Loucy (cell line): ENCODE measurements around the gene BID.

Experiments used
- H2AFZ ChIP-seq: fragments of 200-600 bp; sonication (generic); 2 replicates; pipeline ENCODE4 v1.6.0; 2016; ENCODE audit warnings: antibody characterized with exemption, mild to moderate bottlenecking, low read length, moderate library complexity
- H3F3A ChIP-seq: fragments of 200-600 bp; 2 replicates; pipeline ENCODE4 v1.6.0; 2016; ENCODE audit warnings: antibody characterized with exemption, low read depth, mild to moderate bottlenecking
- H3K27me3 ChIP-seq: fragments of 200-600 bp; sonication (generic); 2 replicates; pipeline ENCODE4 v1.6.1; 2014; ENCODE audit warnings: low read length, mild to moderate bottlenecking; ENCODE audit not compliant: insufficient read depth, poor library complexity, severe bottlenecking
- H3K36me3 ChIP-seq: fragments of 200-600 bp; sonication (generic); 2 replicates; pipeline ENCODE4 v1.6.1; 2016; ENCODE audit warnings: low read length; ENCODE audit not compliant: insufficient read depth
- H3K4me1 ChIP-seq: fragments of 200-600 bp; sonication (generic); 2 replicates; pipeline ENCODE4 v1.5.1; 2014; ENCODE audit warnings: low read length, mild to moderate bottlenecking; ENCODE audit not compliant: insufficient read depth, poor library complexity, severe bottlenecking
- H3K4me2 ChIP-seq: fragments of 200-600 bp; sonication (generic); 2 replicates; pipeline ENCODE4 v1.6.0; 2014; ENCODE audit warnings: antibody characterized with exemption, low read length, low read depth, mild to moderate bottlenecking; ENCODE audit not compliant: poor library complexity, severe bottlenecking
- H3K4me3 ChIP-seq: fragments of 200-600 bp; sonication (generic); 2 replicates; pipeline ENCODE4 v1.5.1; 2014; ENCODE audit warnings: low read length, mild to moderate bottlenecking, mixed read lengths; ENCODE audit not compliant: poor library complexity, severe bottlenecking
- H3K79me2 ChIP-seq: fragments of 200-600 bp; sonication (generic); 2 replicates; pipeline ENCODE4 v1.6.1; 2014; ENCODE audit warnings: low read length; ENCODE audit not compliant: insufficient read depth
- H3K9ac ChIP-seq: fragments of 200-600 bp; sonication (generic); 2 replicates; pipeline ENCODE4 v1.6.0; 2014; ENCODE audit warnings: mild to moderate bottlenecking, low read depth, low read length, moderate library complexity; ENCODE audit not compliant: poor library complexity, severe bottlenecking
- H3K9me2 ChIP-seq: fragments of 200-600 bp; sonication (generic); replicated peaks from 2 replicates; pipeline ENCODE4 v1.6.1; 2016; ENCODE audit warnings: low read depth, low read length, mixed read lengths
- H3K9me3 ChIP-seq: fragments of 200-600 bp; sonication (generic); 2 replicates; pipeline ENCODE4 v1.6.1; 2014; ENCODE audit warnings: mild to moderate bottlenecking, antibody characterized with exemption, low read length, low read depth; ENCODE audit not compliant: insufficient read depth
- H4K20me1 ChIP-seq: fragments of 200-600 bp; sonication (generic); 2 replicates; pipeline ENCODE4 v1.6.0; 2014; ENCODE audit warnings: antibody characterized with exemption, low read length, mild to moderate bottlenecking; ENCODE audit not compliant: insufficient read depth, poor library complexity, severe bottlenecking
- CTCF ChIP-seq: fragments of 200-600 bp; sonication (generic); conservative IDR thresholded peaks from 2 replicates; pipeline ENCODE4 v1.5.1; 2014; ENCODE audit warnings: mild to moderate bottlenecking, antibody characterized with exemption, low read length
- EZH2phosphoT487 ChIP-seq: fragments of 200-600 bp; IDR thresholded peaks from 2 replicates; pipeline ENCODE4 v1.6.1; 2018; ENCODE audit warnings: antibody characterized with exemption, mild to moderate bottlenecking, moderate library complexity, borderline replicate concordance

Gene BID

GRCh38 chr22:17739196-17739975 lies 34.9 kb downstream of the BID start:
- Histone ChIP-seq H3K4me1 (peaks cover 8% of the 10 kb centered on the region), H3K9ac (no peak overlapping the region), H3K4me2 (no peak overlapping the region), H3K79me2 (peaks cover 8% of the 10 kb centered on the region; the same call in 1 of the 2 replicates), H3K4me3 (no peak overlapping the region), H3K9me3 (no peaks in the 10 kb centered on the region), H4K20me1 (peaks cover 6% of the 10 kb centered on the region), H3K9me2 (no peaks in the 10 kb centered on the region), H3K27me3 (no peaks in the 10 kb centered on the region), H3F3A (no peaks in the 10 kb centered on the region), H2AFZ (no peak overlapping the region), H3K36me3 (peaks cover 77% of the 10 kb centered on the region; the same call in 1 of the 2 replicates)
- no peak for TF ChIP-seq EZH2phosphoT487

DNA sequence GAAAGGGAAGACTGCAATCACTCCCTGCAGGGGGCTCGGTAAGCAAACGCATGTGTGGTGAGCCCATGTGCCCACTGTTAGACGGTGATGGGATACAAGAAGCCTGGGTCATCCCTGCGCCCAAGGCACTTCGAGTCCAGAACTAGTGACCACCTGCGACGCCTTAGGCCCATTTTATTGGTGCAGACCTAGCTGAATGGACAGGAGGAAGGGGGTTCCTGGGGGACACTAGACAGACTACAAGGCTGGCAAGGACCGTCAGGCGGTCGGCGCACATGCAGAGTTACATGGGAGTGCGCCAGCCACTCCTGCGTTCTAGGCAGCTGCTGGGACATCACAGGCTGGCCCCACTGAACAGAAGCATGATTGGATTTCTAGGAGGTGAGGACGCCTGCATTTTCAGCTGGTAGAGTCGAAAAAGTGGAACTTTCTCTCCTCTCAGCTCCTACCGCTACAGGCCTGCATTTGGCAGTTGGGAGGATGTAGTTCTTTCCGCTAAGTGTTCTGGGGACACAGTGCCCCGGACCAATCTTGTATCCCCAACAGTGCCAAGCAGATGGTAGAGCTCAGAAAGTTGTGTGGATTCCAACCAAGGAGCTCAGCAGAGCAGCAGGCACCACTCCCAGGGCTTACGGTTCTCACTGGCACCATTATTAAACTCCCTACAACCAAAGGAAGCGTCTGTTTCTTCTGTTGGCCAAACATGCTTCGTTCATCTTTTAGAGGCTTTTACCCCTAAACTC lies 35.7 kb downstream of the BID start:
- H4K20me1 ChIP-seq: peaks cover 5% of the 10 kb centered on the region
- H3K9me2 ChIP-seq: no peaks in the 10 kb centered on the region
- H3K36me3 ChIP-seq: peaks cover 72% of the 10 kb centered on the region; the same call in 1 of the 2 replicates

GRCh38 chr22:17734187-17734586 lies 40.1 kb downstream of the BID start:
- no peak for TF ChIP-seq CTCF
- Histone ChIP-seq H3K4me1 (peaks cover 27% of the 10 kb centered on the region), H3K9me2 (no peaks in the 10 kb centered on the region), H3K27me3 (no peaks in the 10 kb centered on the region), H3K9me3 (no peaks in the 10 kb centered on the region), H3K4me3 (peak overlapping the region; percentile 27), H3F3A (peaks cover 7% of the 10 kb centered on the region; the same call in 1 of the 2 replicates), H3K9ac (peak overlapping the region; percentile 19), H4K20me1 (no peaks in the 10 kb centered on the region), H3K79me2 (no peaks in the 10 kb centered on the region), H3K36me3 (peaks cover 70% of the 10 kb centered on the region; the same call in 1 of the 2 replicates), H3K4me2 (peak overlapping the region; percentile 55), H2AFZ (no peak overlapping the region)

More for the DNA sequence above, 35.7 kb downstream of the BID start:
- Histone ChIP-seq H3F3A (peaks cover 6% of the 10 kb centered on the region; the same call in 1 of the 2 replicates), H3K4me2 (no peak overlapping the region), H3K9ac (no peak overlapping the region), H3K4me1 (peaks cover 14% of the 10 kb centered on the region), H2AFZ (no peak overlapping the region), H3K79me2 (peaks cover 8% of the 10 kb centered on the region; the same call in 1 of the 2 replicates), H3K27me3 (no peaks in the 10 kb centered on the region), H3K4me3 (no peak overlapping the region), H3K9me3 (no peaks in the 10 kb centered on the region)
- TF ChIP-seq CTCF: no peak
- TF ChIP-seq EZH2phosphoT487: no peak
